ENCODE data around the gene MAVS. TPM values are rescaled to one million over a fixed set of nuclear protein-coding genes. Genes with fewer than 3 reads are reported as not detected.

The MAVS gene
- total and polyA plus RNA-seq, 9 of the 15 experiments (the other 6 are each of a cell fraction or from before 2014, with no cell fraction given) = 1.6 to 22.0 (median 11.3) TPM

DNA sequence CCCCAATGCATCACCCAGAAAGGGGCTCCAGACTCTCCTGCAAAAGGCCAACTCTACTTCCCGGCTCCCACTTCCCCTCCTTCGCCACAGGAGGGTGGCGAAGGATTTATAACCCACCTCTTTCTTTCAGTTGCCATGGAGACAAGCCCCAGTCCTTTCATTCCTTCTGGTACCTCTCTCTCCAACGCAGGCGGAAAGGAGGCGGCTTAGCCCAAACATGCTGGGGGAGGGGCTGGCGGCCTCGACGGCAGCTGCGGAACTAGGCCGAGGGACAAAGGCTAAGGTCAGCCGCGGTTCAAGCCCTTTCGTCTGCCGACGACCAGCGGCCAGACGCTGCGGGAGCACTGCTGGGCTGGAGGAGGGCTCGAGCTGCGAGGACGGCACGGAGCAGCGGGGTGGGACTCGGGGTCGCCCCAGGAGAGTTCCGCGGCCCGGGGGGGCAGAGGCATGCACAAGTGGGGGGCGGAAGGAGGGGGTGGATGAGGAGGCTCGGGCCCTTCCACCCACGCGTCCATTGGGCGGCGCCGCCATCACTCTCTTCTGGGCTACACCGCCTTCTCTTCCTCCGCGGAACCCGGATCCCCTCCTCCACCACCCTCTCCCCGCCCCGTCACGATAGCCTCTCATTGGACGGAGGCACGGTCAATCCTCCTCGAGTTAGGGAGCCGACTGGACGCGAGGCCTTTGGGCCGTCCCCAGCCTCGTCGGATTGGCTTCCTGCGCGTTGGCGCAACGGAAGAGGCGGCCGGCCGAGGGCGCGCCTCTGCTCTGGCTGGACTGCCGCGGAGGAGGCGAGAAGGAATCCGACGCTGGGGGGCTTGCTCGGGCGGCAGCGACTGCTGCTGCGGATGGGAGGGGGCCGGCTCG lies 42.2 kb downstream of the MAVS start, which contains the start of gene PANK2 (continued):
- TF ChIP-seq RAD21 (CRISPR knock-in tag; conservative IDR thresholded peaks at IDR 0.05 in 1 of 2, IDR thresholded peaks at IDR 0.05 in 1 of 2) (peak in 1 of 2 experiments; percentile 46; a peak in 2 of 4 replicates), ZNF146 (CRISPR knock-in tag; IDR thresholded peaks at IDR 0.05; ENCODE audit: unreplicated experiment) (no peak), ZNF124 (CRISPR knock-in tag; IDR thresholded peaks at IDR 0.05) (no peak), ELF1 (tag; IDR thresholded peaks at IDR 0.05) (peak; percentile 38; the same call in 1 of the 2 replicates), SIN3B (IDR thresholded peaks at IDR 0.05; ENCODE audit: low read depth) (peak; percentile 34; the same call in 1 of the 2 replicates), SRSF1 (IDR thresholded peaks at IDR 0.05; ENCODE audit: low read depth, low read length) (no peak), FOXK1 (CRISPR knock-in tag; IDR thresholded peaks at IDR 0.05; ENCODE audit: borderline replicate concordance) (no peak), ZNF121 (CRISPR knock-in tag; conservative IDR thresholded peaks at IDR 0.05) (no peak), PHB (CRISPR knock-in tag; IDR thresholded peaks at IDR 0.05) (no peak), CREM (IDR thresholded peaks at IDR 0.05; ENCODE audit: low read depth) (peak; percentile 86), ZFP1 (CRISPR knock-in tag; IDR thresholded peaks at IDR 0.05) (no peak), MEF2D (tag; conservative IDR thresholded peaks at IDR 0.05; ENCODE audit: low read depth) (no peak), RHOXF2B (CRISPR knock-in tag; conservative IDR thresholded peaks at IDR 0.05) (no peak), PPARD (CRISPR knock-in tag; IDR thresholded peaks at IDR 0.05) (no peak), BRCA1 (IDR thresholded peaks at IDR 0.05) (no peak), BRCA1 (CRISPR knock-in tag; IDR thresholded peaks at IDR 0.05) (no peak), ZNF253 (CRISPR knock-in tag; conservative IDR thresholded peaks at IDR 0.05) (no peak), ZNF184 (CRISPR knock-in tag; IDR thresholded peaks at IDR 0.05) (no peak), ATF7 (IDR thresholded peaks at IDR 0.05) (peak; percentile 71; the same call in 1 of the 2 replicates)
- TF ChIP-seq, protein P1, sequence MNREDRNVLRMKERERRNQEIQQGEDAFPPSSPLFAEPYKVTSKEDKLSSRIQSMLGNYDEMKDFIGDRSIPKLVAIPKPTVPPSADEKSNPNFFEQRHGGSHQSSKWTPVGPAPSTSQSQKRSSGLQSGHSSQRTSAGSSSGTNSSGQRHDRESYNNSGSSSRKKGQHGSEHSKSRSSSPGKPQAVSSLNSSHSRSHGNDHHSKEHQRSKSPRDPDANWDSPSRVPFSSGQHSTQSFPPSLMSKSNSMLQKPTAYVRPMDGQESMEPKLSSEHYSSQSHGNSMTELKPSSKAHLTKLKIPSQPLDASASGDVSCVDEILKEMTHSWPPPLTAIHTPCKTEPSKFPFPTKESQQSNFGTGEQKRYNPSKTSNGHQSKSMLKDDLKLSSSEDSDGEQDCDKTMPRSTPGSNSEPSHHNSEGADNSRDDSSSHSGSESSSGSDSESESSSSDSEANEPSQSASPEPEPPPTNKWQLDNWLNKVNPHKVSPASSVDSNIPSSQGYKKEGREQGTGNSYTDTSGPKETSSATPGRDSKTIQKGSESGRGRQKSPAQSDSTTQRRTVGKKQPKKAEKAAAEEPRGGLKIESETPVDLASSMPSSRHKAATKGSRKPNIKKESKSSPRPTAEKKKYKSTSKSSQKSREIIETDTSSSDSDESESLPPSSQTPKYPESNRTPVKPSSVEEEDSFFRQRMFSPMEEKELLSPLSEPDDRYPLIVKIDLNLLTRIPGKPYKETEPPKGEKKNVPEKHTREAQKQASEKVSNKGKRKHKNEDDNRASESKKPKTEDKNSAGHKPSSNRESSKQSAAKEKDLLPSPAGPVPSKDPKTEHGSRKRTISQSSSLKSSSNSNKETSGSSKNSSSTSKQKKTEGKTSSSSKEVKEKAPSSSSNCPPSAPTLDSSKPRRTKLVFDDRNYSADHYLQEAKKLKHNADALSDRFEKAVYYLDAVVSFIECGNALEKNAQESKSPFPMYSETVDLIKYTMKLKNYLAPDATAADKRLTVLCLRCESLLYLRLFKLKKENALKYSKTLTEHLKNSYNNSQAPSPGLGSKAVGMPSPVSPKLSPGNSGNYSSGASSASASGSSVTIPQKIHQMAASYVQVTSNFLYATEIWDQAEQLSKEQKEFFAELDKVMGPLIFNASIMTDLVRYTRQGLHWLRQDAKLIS (CRISPR knock-in tag; IDR thresholded peaks at IDR 0.05) = no peak; the same call in 1 of the 2 replicates
- TF ChIP-seq, protein P2, sequence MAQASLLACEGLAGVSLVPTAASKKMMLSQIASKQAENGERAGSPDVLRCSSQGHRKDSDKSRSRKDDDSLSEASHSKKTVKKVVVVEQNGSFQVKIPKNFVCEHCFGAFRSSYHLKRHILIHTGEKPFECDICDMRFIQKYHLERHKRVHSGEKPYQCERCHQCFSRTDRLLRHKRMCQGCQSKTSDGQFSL (CRISPR knock-in tag; IDR thresholded peaks at IDR 0.05) = 0 out of 2 replicates have a peak, but pooled peaks have one; percentile 3
- TF ChIP-seq, protein P2 (tag; IDR thresholded peaks at IDR 0.05) = no peak; a peak in 1 of 4 replicates
- TF ChIP-seq, protein P3, sequence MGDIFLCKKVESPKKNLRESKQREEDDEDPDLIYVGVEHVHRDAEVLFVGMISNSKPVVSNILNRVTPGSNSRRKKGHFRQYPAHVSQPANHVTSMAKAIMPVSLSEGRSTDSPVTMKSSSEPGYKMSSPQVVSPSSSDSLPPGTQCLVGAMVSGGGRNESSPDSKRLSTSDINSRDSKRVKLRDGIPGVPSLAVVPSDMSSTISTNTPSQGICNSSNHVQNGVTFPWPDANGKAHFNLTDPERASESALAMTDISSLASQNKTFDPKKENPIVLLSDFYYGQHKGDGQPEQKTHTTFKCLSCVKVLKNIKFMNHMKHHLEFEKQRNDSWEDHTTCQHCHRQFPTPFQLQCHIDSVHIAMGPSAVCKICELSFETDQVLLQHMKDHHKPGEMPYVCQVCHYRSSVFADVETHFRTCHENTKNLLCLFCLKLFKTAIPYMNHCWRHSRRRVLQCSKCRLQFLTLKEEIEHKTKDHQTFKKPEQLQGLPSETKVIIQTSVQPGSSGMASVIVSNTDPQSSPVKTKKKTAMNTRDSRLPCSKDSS (IDR thresholded peaks at IDR 0.05; ENCODE audit: low read depth, partially characterized antibody) = no peak
